NCI-H2196 treated with DMSO at 0.1 percent for 48 hours (cell line): Measurements from ENCODE around the gene CASR.

Experiments
- DNase-seq: peaks from one replicate; lab custom pipeline; 2025; ENCODE audit not compliant: unreplicated experiment; lab: John Stamatoyannopoulos, UW

The CASR gene

GRCh38 chr3:122257644-122258364 is 74.3 kb downstream of the CASR start:
- no peak for DNase-seq

- peak; percentile 67 for DNase-seq
Observed at GRCh38 chr3:122258757-122259371, 75.4 kb downstream of the CASR start.

- DNase-seq = no peak
Observed at GRCh38 chr3:122260206-122260605, 76.7 kb downstream of the CASR start.

GRCh38 chr3:122263058-122263457 is 79.6 kb downstream of the CASR start:
- no peak for DNase-seq

GRCh38 chr3:122263974-122264588 is 80.6 kb downstream of the CASR start:
- DNase-seq = no peak

- DNase-seq = no peak
Observed at GRCh38 chr3:122265957-122266356, 82.5 kb downstream of the CASR start.

- no peak for DNase-seq
Observed at GRCh38 chr3:122268257-122269024, 85.0 kb downstream of the CASR start.

- no peak for DNase-seq
Observed at GRCh38 chr3:122269045-122269444, 85.6 kb downstream of the CASR start.

- DNase-seq = no peak
Observed at GRCh38 chr3:122271246-122271898, 87.9 kb downstream of the CASR start.

GRCh38 chr3:122272879-122273278 is 89.4 kb downstream of the CASR start:
- DNase-seq = no peak

- no peak for DNase-seq
Observed at GRCh38 chr3:122273498-122273897, 90.0 kb downstream of the CASR start.

- no peak for DNase-seq
Observed at GRCh38 chr3:122281891-122282290, 98.4 kb downstream of the CASR start.

GRCh38 chr3:122283796-122284445 is 100.5 kb downstream of the CASR start:
- DNase-seq = no peak

GRCh38 chr3:122284486-122284885 is 101.0 kb downstream of the CASR start:
- no peak for DNase-seq

- no peak for DNase-seq
Observed at GRCh38 chr3:122294359-122294758, 110.9 kb downstream of the CASR start.

GRCh38 chr3:122295266-122296062 is 112.0 kb downstream of the CASR start:
- DNase-seq = no peak

- no peak for DNase-seq
Observed at GRCh38 chr3:122298239-122298638, 114.8 kb downstream of the CASR start.

GRCh38 chr3:122299215-122299614 is 115.7 kb downstream of the CASR start:
- no peak for DNase-seq

- DNase-seq = no peak
Observed at GRCh38 chr3:122299872-122300460, 116.5 kb downstream of the CASR start.
